K562 (cell line): Measurements from ENCODE around the gene AKT1S1. TPM values are rescaled to one million over a fixed set of nuclear protein-coding genes. Genes with fewer than 3 reads are reported as not detected.

Source experiments
- ADNP ChIP-seq: fragments of 200-800 bp; sonication (Bioruptor generic); IDR thresholded peaks from 2 replicates; pipeline ENCODE4 v1.6.1; 2016; ENCODE audit warnings: missing genetic modification characterization, missing compliant biosample characterization
- ATF1 ChIP-seq, 2 experiments: fragments of 450-650 bp in 1 of 2; IDR thresholded peaks; 2 replicates each; pipeline ENCODE4 v1.6.1; 2016; ENCODE audit warnings: missing compliant biosample characterization in 1 of 2, missing genetic modification characterization in 1 of 2
- BDP1 ChIP-seq: IDR thresholded peaks from 3 replicates; pipeline ENCODE4 v1.6.1; 2011; ENCODE audit not compliant: insufficient read length, insufficient read depth
- BHLHE40 ChIP-seq: IDR thresholded peaks from 2 replicates; pipeline ENCODE4 v1.6.1; 2011; ENCODE audit warnings: low read length, improper control_type of control experiment
- COPS2 ChIP-seq: fragments of 450-650 bp; conservative IDR thresholded peaks from 2 replicates; pipeline ENCODE4 v1.6.1; 2016; ENCODE audit warnings: mild to moderate bottlenecking, moderate library complexity
- EP400 ChIP-seq: fragments of 450-650 bp; IDR thresholded peaks from 2 replicates; pipeline ENCODE4 v1.6.1; 2017; ENCODE audit warnings: antibody characterized with exemption, mild to moderate bottlenecking, moderate library complexity
- FOXM1 ChIP-seq, 2 experiments: fragments of 450-650 bp in 1 of 2; sonication (generic) in 1 of 2; formaldehyde crosslinking in 1 of 2; IDR thresholded peaks; 2 replicates each; pipeline versions ENCODE4 v1.6.1 to v1.9.0; 2017 to 2022; ENCODE audit warnings: low read depth in 2 of 2, mild to moderate bottlenecking in 2 of 2, missing genetic modification reagents in 1 of 2, moderate library complexity in 1 of 2
- GATAD2A ChIP-seq: fragments of 450-650 bp; IDR thresholded peaks from 2 replicates; pipeline ENCODE4 v1.6.1; 2017
- GATAD2B ChIP-seq: fragments of 450-650 bp; IDR thresholded peaks from 2 replicates; pipeline ENCODE4 v1.6.1; 2017; ENCODE audit warnings: mild to moderate bottlenecking, borderline replicate concordance
- HNRNPUL1 ChIP-seq: fragments of 200-400 bp; formaldehyde crosslinking; IDR thresholded peaks from 2 replicates; pipeline ENCODE4 v1.6.1; 2017; ENCODE audit warnings: low read length
- MAFG ChIP-seq: fragments of 450-650 bp; conservative IDR thresholded peaks from 2 replicates; pipeline ENCODE4 v1.6.1; 2016; ENCODE audit warnings: missing genetic modification characterization, missing compliant biosample characterization
- MAZ ChIP-seq, 2 experiments: fragments of 450-650 bp in 1 of 2; sonication (generic) in 1 of 2; formaldehyde crosslinking; IDR thresholded peaks in 1 of 2; conservative IDR thresholded peaks in 1 of 2; 2 replicates each; pipeline versions ENCODE4 v1.4.0 to v1.5.0; 2020; ENCODE audit warnings: mild to moderate bottlenecking in 1 of 2, missing genetic modification reagents in 1 of 2
- MXD1 ChIP-seq: fragments of 250-450 bp; sonication (Bioruptor Pico); IDR thresholded peaks from 2 replicates; pipeline ENCODE4 v1.8.0; 2021; ENCODE audit warnings: borderline replicate concordance, mild to moderate bottlenecking, moderate library complexity; ENCODE audit not compliant: poor library complexity, severe bottlenecking
- NFE2L1 ChIP-seq: fragments of 450-650 bp; IDR thresholded peaks from 2 replicates; pipeline ENCODE4 v1.6.1; 2016; ENCODE audit warnings: missing genetic modification characterization, low read depth, mild to moderate bottlenecking, missing compliant biosample characterization, moderate library complexity, borderline replicate concordance
- NFIC ChIP-seq: fragments of 450-650 bp; IDR thresholded peaks from 2 replicates; pipeline ENCODE4 v1.6.1; 2017; ENCODE audit warnings: mild to moderate bottlenecking, inconsistent platforms
- PHF8 ChIP-seq: fragments of 200-600 bp; sonication (generic); IDR thresholded peaks from 2 replicates; pipeline ENCODE4 v1.6.1; 2012; ENCODE audit warnings: mixed run types, mild to moderate bottlenecking, inconsistent platforms, low read length, moderate library complexity, borderline replicate concordance
- POLR2A ChIP-seq: fragments of 450-650 bp; conservative IDR thresholded peaks from 2 replicates; pipeline ENCODE4 v1.6.1; 2016
- POLR3A ChIP-seq: IDR thresholded peaks from 2 replicates; pipeline ENCODE4 v1.6.1; 2011; ENCODE audit warnings: borderline replicate concordance, mild to moderate bottlenecking, moderate library complexity; ENCODE audit not compliant: insufficient read length, insufficient read depth; ENCODE audit errors: extremely low read depth
- POU5F1 ChIP-seq: fragments of 150-350 bp; IDR thresholded peaks from 2 replicates; pipeline ENCODE4 v1.6.1; 2014; ENCODE audit warnings: borderline replicate concordance, low read length, low read depth, mild to moderate bottlenecking; ENCODE audit not compliant: partially characterized antibody
- RFX5 ChIP-seq: IDR thresholded peaks from 2 replicates; pipeline ENCODE4 v1.6.1; 2011; ENCODE audit warnings: low read depth, mild to moderate bottlenecking, improper control_type of control experiment, low read length
- RHOXF2B ChIP-seq: fragments of 250-450 bp; sonication (Bioruptor Pico); conservative IDR thresholded peaks from 2 replicates; pipeline ENCODE4 v1.5.1; 2021
- SIN3B ChIP-seq: fragments of 450-650 bp; IDR thresholded peaks from 2 replicates; pipeline ENCODE4 v1.6.1; 2017; ENCODE audit warnings: low read depth, mild to moderate bottlenecking, moderate library complexity
- YY1 ChIP-seq, 3 experiments: IDR thresholded peaks; 2 replicates each; pipeline ENCODE4 v1.6.1; 2011; ENCODE audit warnings: low read length in 2 of 3, mild to moderate bottlenecking in 2 of 3, moderate library complexity in 2 of 3, borderline replicate concordance in 1 of 3, control low read depth in 1 of 3, low read depth in 1 of 3; ENCODE audit not compliant: insufficient read depth in 3 of 3, insufficient replicate concordance in 2 of 3, control insufficient read depth in 1 of 3, insufficient read length in 1 of 3; ENCODE audit errors: extremely low read depth in 1 of 3
- ZBTB7A ChIP-seq: IDR thresholded peaks from 2 replicates; pipeline ENCODE4 v1.6.1; 2011; ENCODE audit warnings: low read depth, mild to moderate bottlenecking, low read length, moderate library complexity, borderline replicate concordance; ENCODE audit not compliant: control insufficient read depth
- ZC3H4 ChIP-seq: sonication (generic); formaldehyde crosslinking; IDR thresholded peaks from 2 replicates; pipeline ENCODE4 v1.9.0; 2021; ENCODE audit warnings: missing genetic modification reagents, borderline replicate concordance
- ZKSCAN1 ChIP-seq: fragments of 150-350 bp; IDR thresholded peaks from 2 replicates; pipeline ENCODE4 v1.6.1; 2016; ENCODE audit warnings: low read depth, low read length
- ZNF395 ChIP-seq: fragments of 200-800 bp; sonication (Bioruptor generic); IDR thresholded peaks from 2 replicates; pipeline ENCODE4 v1.6.1; 2017; ENCODE audit warnings: missing genetic modification characterization, missing compliant biosample characterization
- polyA plus RNA-seq, 8 experiments: library from polyadenylated mRNA; depleted of rRNA in 4 of 8; stranded (reverse) in 5 of 8; unstranded in 3 of 8; fragments of >200 nt; fragmentation: Nextera tagmentation in 2 of 8; fragmentation: Illumina TruSeq in 1 of 8; extraction: Ambion mirVana in 2 of 8; extraction: Trizol in 1 of 8; gene quantifications; 2 replicates each; pipeline versions ENCODE4 v1.2.1 to v1.2.3, GENCODE V29; 2011 to 2014; ENCODE audit warnings: inconsistent platforms in 1 of 8, missing spikeins in 1 of 8
- total RNA-seq, 7 experiments: library from RNA; depleted of rRNA in 6 of 7; stranded (reverse); fragments of >200 nt in 6 of 7; fragmentation: Illumina TruSeq in 2 of 7; extraction: Trizol in 2 of 7; gene quantifications; 2 replicates each; pipeline versions ENCODE4 v1.2.1 to v1.2.3, GENCODE V29; 2011 to 2021; ENCODE audit warnings: low replicate concordance in 1 of 7

The AKT1S1 gene
- total and polyA plus RNA-seq, 9 of the 15 experiments (the other 6 are each of a cell fraction or from before 2014, with no cell fraction given): 1.2 to 50.3 (median 17.1) TPM

GRCh38 chr19:49866933-49867782 is 10.0 kb downstream of the AKT1S1 start, which contains the start of gene PNKP (continued):
- peak in 1 of 3 experiments; percentile 58 for TF ChIP-seq YY1 (IDR thresholded peaks at IDR 0.05; ENCODE audit: borderline replicate concordance in 1 of 3, control insufficient read depth in 1 of 3, extremely low read depth in 1 of 3, insufficient read depth in 3 of 3, insufficient read length in 1 of 3, insufficient replicate concordance in 2 of 3, low read depth in 1 of 3, low read length in 2 of 3)
- peak; percentile 62 for TF ChIP-seq NFIC
- 0 out of 2 replicates have a peak, but pooled peaks have one; percentile 32 for TF ChIP-seq ZNF395 (CRISPR knock-in tag)
- peak; percentile 92 for TF ChIP-seq ZBTB7A
- no peak for TF ChIP-seq ATF1 (CRISPR knock-in tag; IDR thresholded peaks at IDR 0.05)
- peak; percentile 96 for TF ChIP-seq ATF1 (tag; IDR thresholded peaks at IDR 0.05)
- no peak for TF ChIP-seq RHOXF2B (CRISPR knock-in tag)
- no peak for TF ChIP-seq BDP1
- TF ChIP-seq ADNP (tag): no peak
- TF ChIP-seq EP400: peak; percentile 97
- no peak for TF ChIP-seq FOXM1 (IDR thresholded peaks at IDR 0.05; ENCODE audit: low read depth)
- TF ChIP-seq FOXM1 (CRISPR knock-in tag; IDR thresholded peaks at IDR 0.05; ENCODE audit: low read depth): no peak
- TF ChIP-seq SIN3B: peak; percentile 93
- TF ChIP-seq HNRNPUL1: no peak
- TF ChIP-seq POLR3A: no peak
- peak; percentile 93 for TF ChIP-seq POLR2A
- TF ChIP-seq BHLHE40: peak; percentile 65
- no peak for TF ChIP-seq COPS2
- no peak for TF ChIP-seq GATAD2A
- TF ChIP-seq MAFG (tag): no peak
- TF ChIP-seq NFE2L1: no peak
- peak; percentile 87; the same call in 1 of the 2 replicates for TF ChIP-seq PHF8
- TF ChIP-seq GATAD2B: no peak
- no peak for TF ChIP-seq MXD1 (CRISPR knock-in tag)
- no peak for TF ChIP-seq ZC3H4
- no peak for TF ChIP-seq POU5F1
- TF ChIP-seq MAZ (CRISPR knock-in tag; conservative IDR thresholded peaks at IDR 0.05 in 1 of 2, IDR thresholded peaks at IDR 0.05 in 1 of 2): peak; percentile 88 to 89; a peak in 3 of 4 replicates
- no peak for TF ChIP-seq ZKSCAN1
- no peak for TF ChIP-seq RFX5
